Measurements from ENCODE around the gene CDH13. TPM values are rescaled to one million over a fixed set of nuclear protein-coding genes. Genes with fewer than 3 reads are reported as not detected.

The CDH13 gene
- polyA plus RNA-seq, 5 donors: 2.5 to 4.6 (median 3.3) TPM

GRCh38 chr16:83350481-83350880 is 723.7 kb downstream of the CDH13 start:
- DNase-seq: no peak

DNA sequence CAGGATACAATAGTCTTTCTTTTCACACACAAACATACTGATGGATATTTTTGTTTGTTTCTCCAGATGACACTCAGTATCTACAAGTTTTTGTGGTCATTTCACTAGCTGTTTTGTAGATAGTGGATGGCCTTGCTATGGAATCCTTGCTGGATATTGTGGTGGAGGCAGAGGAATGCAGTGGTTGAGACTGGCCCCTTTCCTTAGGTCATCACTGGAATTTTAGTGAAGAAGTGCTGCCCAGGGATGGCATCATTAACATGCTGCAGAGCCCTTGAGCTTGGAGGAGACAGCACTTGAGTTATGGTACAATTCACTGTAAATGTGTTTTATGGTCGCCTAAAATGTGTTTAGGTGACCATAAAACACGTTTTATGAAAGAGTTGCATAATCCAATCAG is 725.1 kb downstream of the CDH13 start:
- no peak for DNase-seq

DNA sequence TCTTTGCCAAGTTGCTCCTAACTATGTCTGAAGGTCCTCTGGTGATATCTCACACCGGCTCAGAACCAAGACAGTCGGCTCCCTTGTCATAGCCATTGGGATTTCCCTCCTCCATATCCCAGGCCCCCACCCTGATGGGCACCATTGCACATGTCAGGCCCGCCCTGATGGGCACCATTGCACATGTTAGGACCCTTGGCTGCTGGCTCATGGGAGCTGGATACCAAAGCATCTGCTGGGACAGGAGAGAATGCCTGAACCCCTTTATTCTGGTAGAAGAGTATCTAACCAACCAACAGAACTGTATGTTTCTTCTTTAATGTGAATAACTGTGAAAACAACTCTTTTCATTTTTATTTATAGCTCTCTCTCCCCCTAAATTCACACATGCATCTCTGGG is 726.5 kb downstream of the CDH13 start:
- DNase-seq: no peak

GRCh38 chr16:83354015-83354414 is 727.2 kb downstream of the CDH13 start:
- DNase-seq: no peak

DNA sequence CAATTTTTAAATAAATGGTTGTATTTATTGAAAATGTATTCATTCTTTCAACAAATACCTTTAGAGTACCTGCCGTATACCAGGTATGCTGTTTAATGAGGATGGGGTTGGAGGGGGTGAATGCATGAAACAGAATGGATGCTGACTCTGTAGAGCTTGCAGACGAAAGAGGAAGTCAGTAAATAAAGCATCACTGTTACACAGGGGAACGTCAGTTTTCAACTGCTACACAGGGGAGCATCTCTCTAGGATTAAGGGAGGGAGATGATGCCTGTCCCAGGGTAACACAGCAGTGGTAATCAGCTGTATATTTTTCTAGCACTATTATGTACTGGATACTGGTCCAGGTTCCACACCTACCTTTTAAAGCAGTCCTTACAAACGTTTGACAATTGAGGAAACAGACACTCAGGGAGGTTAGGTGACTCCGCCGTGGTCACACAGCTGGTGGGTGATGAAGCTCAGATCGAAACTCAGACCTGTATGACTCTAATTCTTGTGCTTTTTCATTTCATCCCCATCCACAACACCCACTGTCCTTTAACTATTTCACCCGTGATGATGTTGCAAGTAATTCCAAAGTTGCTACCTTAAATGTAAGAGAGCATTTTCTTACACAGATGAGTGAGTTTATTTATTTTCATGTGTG is 728.9 kb downstream of the CDH13 start:
- DNase-seq: no peak

DNA sequence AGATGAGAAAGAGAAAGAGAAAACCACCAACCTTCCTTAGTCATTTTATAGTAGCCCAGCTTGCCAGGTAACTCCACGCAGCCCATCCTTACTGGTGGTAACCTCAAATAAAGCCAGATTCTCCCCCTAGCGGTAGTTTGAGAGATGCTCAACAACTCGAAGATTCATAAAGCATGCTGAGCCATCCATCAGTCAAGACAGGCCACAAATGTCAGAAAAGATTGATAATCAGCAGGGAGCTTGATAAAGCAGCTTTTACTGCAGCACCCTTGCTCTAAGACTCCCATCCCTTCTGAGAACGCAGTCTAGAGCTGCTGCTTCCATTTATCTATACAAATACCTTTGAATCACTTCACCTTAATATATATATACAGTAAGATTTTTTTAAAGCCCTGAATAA is 729.5 kb downstream of the CDH13 start:
- DNase-seq: peak; percentile 9 to 14

GRCh38 chr16:83356986-83357385 is 730.2 kb downstream of the CDH13 start:
- DNase-seq: no peak

DNA sequence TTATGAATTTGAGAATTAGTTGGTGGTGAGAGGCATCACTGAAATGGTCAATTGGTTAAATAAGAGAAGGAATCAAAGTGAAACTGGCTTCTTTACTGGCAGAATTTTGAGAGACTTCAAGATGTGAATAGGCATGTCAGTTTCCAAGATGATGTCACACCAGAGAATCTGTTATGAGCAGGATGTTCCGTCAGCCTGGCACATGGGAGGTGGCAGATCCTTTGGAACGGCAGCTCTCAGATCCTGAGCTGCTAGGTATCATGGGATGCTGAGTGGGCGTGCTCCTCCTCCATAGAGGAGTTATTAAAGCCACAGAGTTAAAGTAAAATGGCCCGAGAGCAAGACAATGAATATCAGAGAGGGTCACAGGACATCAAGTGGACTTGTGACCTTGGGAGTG is 736.8 kb downstream of the CDH13 start:
- DNase-seq: no peak

DNA sequence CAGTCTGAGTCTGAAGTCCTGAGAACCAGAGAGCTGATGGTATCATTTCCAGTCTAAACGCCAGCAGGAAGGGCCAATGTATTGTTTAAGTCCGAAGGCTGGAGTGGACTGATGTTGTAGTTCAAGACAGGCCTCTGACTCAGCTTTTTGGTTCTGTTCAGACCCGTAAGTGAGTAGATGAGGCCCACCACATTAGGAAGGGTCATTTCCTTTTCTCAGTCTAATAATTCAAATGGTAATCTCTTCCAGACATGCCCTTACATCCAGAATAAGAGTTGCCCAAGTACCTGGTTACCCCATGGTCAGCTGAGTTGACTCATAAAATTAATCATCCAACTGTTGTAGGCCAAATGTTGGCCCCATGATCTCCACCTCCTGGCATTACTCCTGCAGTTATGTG is 738.4 kb downstream of the CDH13 start:
- no peak for DNase-seq

DNA sequence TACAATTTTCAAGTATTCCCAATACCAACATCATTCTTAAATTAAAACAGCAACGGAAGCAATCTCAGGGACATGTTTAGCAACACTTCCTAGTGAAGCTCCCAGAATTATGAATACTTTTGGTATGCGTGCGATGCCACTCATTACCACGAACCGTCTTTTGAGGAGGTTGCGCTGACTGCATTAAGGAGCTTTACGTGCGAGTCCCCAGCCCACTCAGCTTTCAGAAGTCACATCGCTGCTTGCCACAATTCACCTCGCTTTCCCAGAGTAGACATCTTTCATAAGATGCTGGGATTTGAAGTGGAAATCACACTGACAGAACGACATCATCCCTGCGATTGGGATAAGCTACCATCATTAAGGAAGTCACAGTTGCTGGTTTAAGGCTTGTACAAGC is 739.5 kb downstream of the CDH13 start:
- DNase-seq: no peak

- DNase-seq: no peak
These were observed 748.2 kb downstream of the CDH13 start for GRCh38 chr16:83374979-83375378.

DNA sequence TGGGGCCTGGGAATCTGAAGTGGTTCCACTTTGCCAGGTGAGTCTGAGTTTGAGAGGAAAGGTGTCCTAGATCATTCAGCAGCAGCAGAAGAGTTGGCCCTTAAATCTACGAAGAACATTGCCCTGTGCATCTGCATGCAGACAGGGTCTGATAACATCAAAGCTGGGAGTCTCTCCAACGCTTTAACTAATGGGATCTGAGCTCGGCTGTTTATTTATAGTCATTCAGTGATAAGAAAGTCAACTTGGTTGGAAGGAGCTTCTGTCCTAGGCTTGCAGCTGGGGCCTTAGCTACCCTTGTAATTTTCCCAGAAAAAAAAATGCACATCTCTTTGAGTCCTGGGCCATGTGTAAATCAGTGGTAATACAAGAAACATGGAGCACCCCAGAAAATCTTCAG is 763.0 kb downstream of the CDH13 start:
- DNase-seq: no peak

- DNase-seq: no peak
These were observed 764.0 kb downstream of the CDH13 start for GRCh38 chr16:83390759-83391158.

DNA sequence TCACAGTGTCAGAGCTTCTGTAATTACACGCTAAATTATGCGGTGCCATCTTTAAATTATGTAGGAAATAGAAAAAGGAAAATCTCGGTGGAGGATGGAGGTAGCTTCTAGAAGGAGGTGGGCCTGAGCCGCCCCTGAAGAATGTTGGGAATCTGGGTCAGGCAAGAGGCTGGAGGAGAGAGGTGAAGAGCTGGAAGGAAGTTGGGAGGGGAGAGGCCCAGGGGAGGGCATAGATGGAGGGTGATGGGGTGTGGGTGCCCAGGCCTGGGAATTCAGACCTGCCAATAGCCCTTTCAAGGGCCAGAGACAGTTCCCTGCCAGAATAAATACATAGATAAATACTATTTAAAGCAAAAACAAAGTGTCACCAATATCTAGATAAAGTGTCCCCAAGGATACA is 766.0 kb downstream of the CDH13 start:
- no peak for DNase-seq

DNA sequence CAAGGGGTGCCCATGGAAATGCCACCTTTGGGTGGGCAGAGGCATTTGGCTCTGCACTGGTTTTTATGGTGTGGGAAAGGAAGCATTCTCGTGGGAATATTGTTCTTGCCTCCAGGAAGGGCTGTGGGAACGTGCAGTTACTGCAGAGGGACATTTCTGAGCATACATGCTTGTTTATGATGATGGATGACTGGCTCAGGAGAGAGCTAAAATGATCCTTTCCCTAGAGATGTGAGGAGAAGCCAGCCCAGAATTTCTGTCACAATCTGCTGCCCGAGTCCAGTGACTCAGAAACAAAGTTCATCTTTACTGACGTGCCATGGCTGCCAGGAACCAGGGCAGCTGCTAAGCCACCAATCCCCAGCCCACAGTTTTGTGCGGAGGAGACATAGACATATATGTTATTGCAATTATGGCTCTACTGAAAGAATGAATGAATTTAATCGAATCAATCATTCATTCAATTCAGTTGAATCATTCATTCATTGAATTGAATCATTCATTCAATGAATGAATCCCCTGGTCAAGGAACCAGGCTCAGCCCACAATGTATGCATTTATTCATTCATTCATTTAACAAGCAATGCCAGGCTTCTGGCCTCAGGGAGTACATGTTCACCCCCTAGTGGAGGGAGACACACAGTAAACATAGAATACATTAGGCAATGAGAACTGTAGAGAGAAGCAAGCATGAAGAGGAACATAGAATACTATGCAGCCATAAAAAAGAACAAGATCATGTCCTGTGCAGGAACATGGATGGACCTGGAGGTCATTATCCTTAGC is 766.6 kb downstream of the CDH13 start:
- no peak for DNase-seq

GRCh38 chr16:83397601-83398291 is 771.0 kb downstream of the CDH13 start:
- no peak for DNase-seq

DNA sequence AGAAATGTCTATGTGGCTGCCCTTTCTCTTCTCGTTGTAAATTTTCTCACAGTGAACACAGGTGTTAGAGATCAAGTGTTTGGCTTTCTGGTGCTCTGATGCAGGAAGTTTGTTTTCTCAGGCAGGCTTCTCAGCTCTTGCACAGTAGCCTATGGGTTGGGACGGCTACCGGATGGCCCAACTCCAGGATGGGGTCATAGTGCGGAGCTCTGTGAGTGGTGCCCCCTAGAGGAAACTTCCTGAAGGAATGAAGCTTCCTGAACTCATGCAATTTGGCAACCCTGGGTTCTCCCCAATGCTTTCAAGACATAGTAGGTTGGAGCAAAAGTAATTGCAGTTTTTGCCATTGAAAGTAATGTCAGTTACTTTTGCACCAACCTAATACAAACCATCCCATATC is 773.5 kb downstream of the CDH13 start:
- DNase-seq: no peak

DNA sequence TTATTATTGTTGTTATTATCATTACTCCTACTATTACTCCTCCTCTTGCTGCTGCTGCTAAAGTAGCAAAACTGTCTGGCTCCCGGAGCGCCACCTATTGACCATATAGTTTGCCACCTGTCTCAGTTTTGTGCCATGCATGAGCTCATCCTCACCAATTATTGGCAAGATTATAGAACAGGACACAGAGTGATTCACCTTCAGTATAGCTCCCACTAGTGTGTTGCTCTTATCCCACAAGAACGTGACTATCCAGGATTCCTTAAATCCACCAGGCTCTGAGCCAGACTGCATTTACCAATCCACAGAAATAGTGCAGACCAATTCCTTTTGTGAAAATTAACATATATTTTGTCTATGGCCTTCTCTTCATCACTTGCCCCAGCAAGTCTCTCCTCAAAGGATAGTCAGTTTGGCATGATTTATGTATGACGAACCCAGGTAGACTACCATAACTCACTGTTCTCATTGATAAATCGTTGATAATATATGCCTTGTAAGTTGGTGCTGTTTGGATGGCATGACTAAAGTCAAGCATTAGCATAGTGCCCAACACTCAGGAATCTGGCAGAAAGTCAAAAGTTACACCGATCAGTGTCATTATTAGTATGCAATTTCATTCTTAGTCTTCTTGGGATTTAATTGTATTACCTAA is 775.5 kb downstream of the CDH13 start:
- DNase-seq: no peak

DNA sequence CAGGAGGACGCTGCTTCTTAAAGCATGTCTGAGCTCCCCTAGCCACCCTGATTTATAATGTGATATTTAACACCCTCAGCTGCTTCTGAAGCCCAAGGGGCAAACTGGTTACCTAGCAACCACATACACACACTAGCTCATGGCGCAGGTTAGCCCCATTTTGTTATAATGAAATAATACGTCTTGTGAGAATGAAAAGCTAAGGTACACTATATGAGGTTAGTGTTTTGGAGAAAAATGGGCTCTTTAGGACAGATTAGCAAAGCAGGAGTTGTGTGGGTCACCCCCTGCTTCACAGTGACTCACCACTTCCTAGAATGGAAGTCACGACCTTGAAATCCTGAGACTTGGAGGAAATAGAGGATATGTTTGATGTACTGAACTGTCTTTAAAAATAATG is 776.2 kb downstream of the CDH13 start:
- DNase-seq: no peak

GRCh38 chr16:83403761-83404160 is 777.0 kb downstream of the CDH13 start:
- DNase-seq: no peak

DNA sequence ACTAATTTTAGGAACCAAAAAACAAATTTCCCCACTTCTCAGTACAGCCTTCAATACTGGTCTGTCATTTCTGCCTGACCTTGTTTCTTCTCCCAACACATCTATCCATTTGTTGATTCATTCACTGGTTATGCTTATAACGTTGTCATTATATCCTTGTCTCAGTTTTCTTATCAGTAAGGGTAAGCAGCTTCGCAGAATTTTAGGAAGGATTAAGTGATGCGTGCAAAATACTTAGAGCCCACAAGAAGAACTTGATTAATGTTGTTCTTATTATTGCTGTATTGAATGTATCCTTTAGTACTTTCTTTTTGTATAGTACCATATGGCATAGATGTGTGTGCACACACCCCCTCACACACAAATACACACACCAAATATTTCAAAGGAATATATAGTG is 777.5 kb downstream of the CDH13 start:
- no peak for DNase-seq

DNA sequence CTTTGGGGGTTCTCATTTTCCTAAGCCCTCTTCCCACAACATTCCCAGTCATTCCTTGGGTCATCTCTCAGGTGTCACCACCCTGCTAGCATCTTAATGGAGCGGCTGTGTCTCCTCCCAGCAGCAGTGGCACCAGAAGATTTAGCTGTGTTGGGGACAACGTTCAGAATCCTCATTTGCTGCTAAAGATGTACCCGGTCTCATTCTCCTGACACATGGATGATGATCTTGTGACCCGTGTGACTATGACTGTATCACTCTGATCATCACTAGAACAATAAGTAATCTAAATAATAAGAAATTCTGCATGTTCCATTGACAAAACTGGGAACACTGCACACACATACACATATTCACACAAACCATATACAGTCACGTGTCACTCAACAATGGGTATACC is 781.2 kb downstream of the CDH13 start:
- DNase-seq: no peak

- DNase-seq: no peak
These were observed 782.6 kb downstream of the CDH13 start for GRCh38 chr16:83409347-83409746.
